ENCODE results near the gene PPP1R3D.

Gene PPP1R3D

GRCh38 chr20:59949911-59950310 is 9.8 kb upstream of the PPP1R3D start:
- DNase-seq (ENCODE audit: insufficient read length, low spot score) = no peak
- TF ChIP-seq POLR2AphosphoS5 (IDR thresholded peaks at IDR 0.05; ENCODE audit: low read depth, low read length) = no peak
- TF ChIP-seq PAX5 (IDR thresholded peaks at IDR 0.05; ENCODE audit: insufficient read depth, low read length, severe bottlenecking) = no peak
- no peak for TF ChIP-seq SPI1 (IDR thresholded peaks at IDR 0.05; ENCODE audit: low read depth, low read length)
- TF ChIP-seq POU2F2 (IDR thresholded peaks at IDR 0.05; ENCODE audit: low read depth, low read length) = no peak
- no peak for TF ChIP-seq POLR2A (IDR thresholded peaks at IDR 0.05; ENCODE audit: low read depth, low read length)
- TF ChIP-seq TAF1 (IDR thresholded peaks at IDR 0.05; ENCODE audit: low read depth, low read length) = no peak
- FAIRE-seq = no peak

GRCh38 chr20:59948828-59949720 is 9.0 kb upstream of the PPP1R3D start:
- DNase-seq (ENCODE audit: insufficient read length, low spot score) = no peak
- FAIRE-seq = no peak
- no peak for TF ChIP-seq PAX5 (IDR thresholded peaks at IDR 0.05; ENCODE audit: insufficient read depth, low read length, severe bottlenecking)
- no peak for TF ChIP-seq POLR2AphosphoS5 (IDR thresholded peaks at IDR 0.05; ENCODE audit: low read depth, low read length)
- no peak for TF ChIP-seq SPI1 (IDR thresholded peaks at IDR 0.05; ENCODE audit: low read depth, low read length)
- no peak for TF ChIP-seq POU2F2 (IDR thresholded peaks at IDR 0.05; ENCODE audit: low read depth, low read length)
- no peak for TF ChIP-seq TAF1 (IDR thresholded peaks at IDR 0.05; ENCODE audit: low read depth, low read length)
- TF ChIP-seq POLR2A (IDR thresholded peaks at IDR 0.05; ENCODE audit: low read depth, low read length) = no peak

- FAIRE-seq (no peak), DNase-seq (ENCODE audit: insufficient read length, low spot score) (no peak)
- TF ChIP-seq SPI1 (IDR thresholded peaks at IDR 0.05; ENCODE audit: low read depth, low read length) (no peak), POLR2AphosphoS5 (IDR thresholded peaks at IDR 0.05; ENCODE audit: low read depth, low read length) (no peak), TAF1 (IDR thresholded peaks at IDR 0.05; ENCODE audit: low read depth, low read length) (no peak), POLR2A (IDR thresholded peaks at IDR 0.05; ENCODE audit: low read depth, low read length) (no peak), PAX5 (IDR thresholded peaks at IDR 0.05; ENCODE audit: insufficient read depth, low read length, severe bottlenecking) (no peak), POU2F2 (IDR thresholded peaks at IDR 0.05; ENCODE audit: low read depth, low read length) (no peak)
Measured at GRCh38 chr20:59948212-59948611, 8.1 kb upstream of the PPP1R3D start.

GRCh38 chr20:59947376-59947775 is 7.3 kb upstream of the PPP1R3D start:
- TF ChIP-seq PAX5 (IDR thresholded peaks at IDR 0.05; ENCODE audit: insufficient read depth, low read length, severe bottlenecking) (no peak), POLR2AphosphoS5 (IDR thresholded peaks at IDR 0.05; ENCODE audit: low read depth, low read length) (no peak), TAF1 (IDR thresholded peaks at IDR 0.05; ENCODE audit: low read depth, low read length) (no peak), POLR2A (IDR thresholded peaks at IDR 0.05; ENCODE audit: low read depth, low read length) (no peak)

GRCh38 chr20:59945731-59946130 is 5.6 kb upstream of the PPP1R3D start:
- DNase-seq (ENCODE audit: insufficient read length, low spot score) (no peak), FAIRE-seq (no peak)

More at GRCh38 chr20:59947376-59947775, 7.3 kb upstream of the PPP1R3D start:
- DNase-seq (ENCODE audit: insufficient read length, low spot score) (no peak), FAIRE-seq (no peak)

GRCh38 chr20:59945175-59945574 is 5.1 kb upstream of the PPP1R3D start:
- FAIRE-seq (no peak), DNase-seq (ENCODE audit: insufficient read length, low spot score) (no peak)
- no peak for TF ChIP-seq POLR2A (IDR thresholded peaks at IDR 0.05; ENCODE audit: low read depth, low read length)
- TF ChIP-seq POLR2AphosphoS5 (IDR thresholded peaks at IDR 0.05; ENCODE audit: low read depth, low read length) = no peak
- TF ChIP-seq PAX5 (IDR thresholded peaks at IDR 0.05; ENCODE audit: insufficient read depth, low read length, severe bottlenecking) = no peak
- no peak for TF ChIP-seq POU2F2 (IDR thresholded peaks at IDR 0.05; ENCODE audit: low read depth, low read length)
- no peak for TF ChIP-seq SPI1 (IDR thresholded peaks at IDR 0.05; ENCODE audit: low read depth, low read length)
- TF ChIP-seq TAF1 (IDR thresholded peaks at IDR 0.05; ENCODE audit: low read depth, low read length) = no peak

More at GRCh38 chr20:59945731-59946130, 5.6 kb upstream of the PPP1R3D start:
- TF ChIP-seq PAX5 (IDR thresholded peaks at IDR 0.05; ENCODE audit: insufficient read depth, low read length, severe bottlenecking) = no peak
- no peak for TF ChIP-seq POLR2A (IDR thresholded peaks at IDR 0.05; ENCODE audit: low read depth, low read length)
- no peak for TF ChIP-seq SPI1 (IDR thresholded peaks at IDR 0.05; ENCODE audit: low read depth, low read length)
- no peak for TF ChIP-seq TAF1 (IDR thresholded peaks at IDR 0.05; ENCODE audit: low read depth, low read length)
- TF ChIP-seq POU2F2 (IDR thresholded peaks at IDR 0.05; ENCODE audit: low read depth, low read length) = no peak
- TF ChIP-seq POLR2AphosphoS5 (IDR thresholded peaks at IDR 0.05; ENCODE audit: low read depth, low read length) = no peak

- DNase-seq (ENCODE audit: insufficient read length, low spot score) = no peak
- TF ChIP-seq POLR2A (IDR thresholded peaks at IDR 0.05; ENCODE audit: low read depth, low read length) = no peak
- no peak for TF ChIP-seq PAX5 (IDR thresholded peaks at IDR 0.05; ENCODE audit: insufficient read depth, low read length, severe bottlenecking)
- TF ChIP-seq POU2F2 (IDR thresholded peaks at IDR 0.05; ENCODE audit: low read depth, low read length) = no peak
- TF ChIP-seq SPI1 (IDR thresholded peaks at IDR 0.05; ENCODE audit: low read depth, low read length) = no peak
- no peak for TF ChIP-seq POLR2AphosphoS5 (IDR thresholded peaks at IDR 0.05; ENCODE audit: low read depth, low read length)
- no peak for TF ChIP-seq TAF1 (IDR thresholded peaks at IDR 0.05; ENCODE audit: low read depth, low read length)
- no peak for FAIRE-seq
Measured at GRCh38 chr20:59944726-59945125, 4.6 kb upstream of the PPP1R3D start.

- FAIRE-seq = no peak
- TF ChIP-seq PAX5 (IDR thresholded peaks at IDR 0.05; ENCODE audit: insufficient read depth, low read length, severe bottlenecking) (no peak), POLR2AphosphoS5 (IDR thresholded peaks at IDR 0.05; ENCODE audit: low read depth, low read length) (no peak), POU2F2 (IDR thresholded peaks at IDR 0.05; ENCODE audit: low read depth, low read length) (no peak), POLR2A (IDR thresholded peaks at IDR 0.05; ENCODE audit: low read depth, low read length) (no peak), TAF1 (IDR thresholded peaks at IDR 0.05; ENCODE audit: low read depth, low read length) (no peak), SPI1 (IDR thresholded peaks at IDR 0.05; ENCODE audit: low read depth, low read length) (no peak)
- DNase-seq (ENCODE audit: insufficient read length, low spot score) = no peak
Measured at GRCh38 chr20:59942245-59942644, 2.1 kb upstream of the PPP1R3D start.

GRCh38 chr20:59940956-59941294 is 820 bp upstream of the PPP1R3D start:
- FAIRE-seq = no peak
- no peak for DNase-seq (ENCODE audit: insufficient read length, low spot score)
- TF ChIP-seq TAF1 (IDR thresholded peaks at IDR 0.05; ENCODE audit: low read depth, low read length) (no peak), POU2F2 (IDR thresholded peaks at IDR 0.05; ENCODE audit: low read depth, low read length) (no peak), POLR2A (IDR thresholded peaks at IDR 0.05; ENCODE audit: low read depth, low read length) (no peak), POLR2AphosphoS5 (IDR thresholded peaks at IDR 0.05; ENCODE audit: low read depth, low read length) (no peak), SPI1 (IDR thresholded peaks at IDR 0.05; ENCODE audit: low read depth, low read length) (no peak), PAX5 (IDR thresholded peaks at IDR 0.05; ENCODE audit: insufficient read depth, low read length, severe bottlenecking) (no peak)

All from GM12891 (cell line).